ENCODE results near the gene SPATA24.

Gene SPATA24

DNA sequence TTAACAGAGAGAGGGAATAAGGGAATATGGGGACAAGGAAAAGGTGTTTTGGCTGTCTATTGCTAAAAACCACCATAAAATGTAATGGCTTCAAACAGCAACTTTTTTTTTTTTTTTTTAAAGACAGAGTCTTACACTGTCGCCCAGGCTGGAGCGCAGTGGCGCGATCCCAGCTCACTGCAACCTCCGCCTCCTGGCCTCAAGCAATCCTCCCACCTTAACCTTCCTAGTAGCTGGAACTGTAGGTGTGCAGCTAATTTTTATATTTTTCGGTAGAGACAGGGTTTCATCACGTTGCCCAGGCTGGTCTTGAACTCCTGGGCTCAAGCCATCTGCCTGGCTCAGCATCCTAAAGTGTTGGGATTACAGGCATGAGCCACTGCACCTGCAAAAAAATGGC lies 4.3 kb upstream of the SPATA24 start:
- no peak for DNase-seq
- Histone ChIP-seq H3K27ac (no peak overlapping the region), H3K27me3 (ENCODE audit: insufficient read depth, low read depth, severe bottlenecking) (no peaks in the 10 kb centered on the region), H3K36me3 (no peaks in the 10 kb centered on the region), H3K4me3 (ENCODE audit: low read depth, low read length) (no peak overlapping the region), H3K9me3 (ENCODE audit: severe bottlenecking) (no peaks in the 10 kb centered on the region)
- TF ChIP-seq, protein P1, sequence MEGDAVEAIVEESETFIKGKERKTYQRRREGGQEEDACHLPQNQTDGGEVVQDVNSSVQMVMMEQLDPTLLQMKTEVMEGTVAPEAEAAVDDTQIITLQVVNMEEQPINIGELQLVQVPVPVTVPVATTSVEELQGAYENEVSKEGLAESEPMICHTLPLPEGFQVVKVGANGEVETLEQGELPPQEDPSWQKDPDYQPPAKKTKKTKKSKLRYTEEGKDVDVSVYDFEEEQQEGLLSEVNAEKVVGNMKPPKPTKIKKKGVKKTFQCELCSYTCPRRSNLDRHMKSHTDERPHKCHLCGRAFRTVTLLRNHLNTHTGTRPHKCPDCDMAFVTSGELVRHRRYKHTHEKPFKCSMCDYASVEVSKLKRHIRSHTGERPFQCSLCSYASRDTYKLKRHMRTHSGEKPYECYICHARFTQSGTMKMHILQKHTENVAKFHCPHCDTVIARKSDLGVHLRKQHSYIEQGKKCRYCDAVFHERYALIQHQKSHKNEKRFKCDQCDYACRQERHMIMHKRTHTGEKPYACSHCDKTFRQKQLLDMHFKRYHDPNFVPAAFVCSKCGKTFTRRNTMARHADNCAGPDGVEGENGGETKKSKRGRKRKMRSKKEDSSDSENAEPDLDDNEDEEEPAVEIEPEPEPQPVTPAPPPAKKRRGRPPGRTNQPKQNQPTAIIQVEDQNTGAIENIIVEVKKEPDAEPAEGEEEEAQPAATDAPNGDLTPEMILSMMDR (IDR thresholded peaks at IDR 0.05; ENCODE audit: low read depth, low read length): no peak

DNA sequence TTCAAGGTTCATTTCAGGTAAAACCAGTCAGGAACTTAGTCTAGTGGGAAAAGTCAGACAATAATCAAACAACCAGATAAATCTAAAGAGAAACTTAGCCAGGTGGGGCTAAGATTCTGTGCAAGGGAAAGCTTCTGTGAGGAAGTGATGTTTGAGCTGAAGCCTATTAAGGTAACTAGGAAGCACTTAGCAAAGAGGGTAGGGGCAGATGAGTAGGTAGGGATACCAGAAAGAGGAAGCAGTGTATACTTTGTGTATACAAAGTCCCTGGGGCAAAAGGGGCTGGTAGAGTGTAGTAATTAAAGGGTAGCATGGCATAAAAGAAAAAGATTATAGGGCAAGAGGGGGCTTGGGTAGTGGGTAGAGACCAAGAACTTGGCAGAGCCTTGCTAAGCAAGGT lies 3.6 kb upstream of the SPATA24 start:
- H3K27ac ChIP-seq: no peak overlapping the region
- no peak for DNase-seq
- H3K9me3 ChIP-seq (ENCODE audit: severe bottlenecking): no peaks in the 10 kb centered on the region
- no peak overlapping the region for H3K4me3 ChIP-seq (ENCODE audit: low read depth, low read length)
- H3K27me3 ChIP-seq (ENCODE audit: insufficient read depth, low read depth, severe bottlenecking): no peaks in the 10 kb centered on the region
- TF ChIP-seq, protein P1 (IDR thresholded peaks at IDR 0.05; ENCODE audit: low read depth, low read length): no peak
- H3K36me3 ChIP-seq: no peaks in the 10 kb centered on the region

DNA sequence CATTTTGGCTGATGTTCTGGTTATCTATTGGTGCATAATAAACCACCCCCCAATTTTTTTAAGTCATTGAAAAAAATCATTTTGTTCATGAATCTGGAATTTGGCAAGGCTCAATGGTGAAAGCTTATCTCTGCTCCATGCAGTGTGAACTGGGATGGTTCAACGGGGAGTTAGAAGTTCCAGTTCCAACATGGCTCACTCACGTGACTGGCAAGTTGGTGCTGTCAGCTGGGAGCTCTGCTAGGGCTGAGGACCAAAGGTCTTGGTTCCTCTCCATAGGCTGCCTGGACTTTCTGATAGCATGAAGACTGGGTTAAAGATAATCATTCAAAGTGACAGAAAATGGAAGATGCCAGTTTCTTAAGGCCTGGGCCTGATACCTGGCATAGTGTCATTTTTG lies 3.1 kb upstream of the SPATA24 start:
- no peak overlapping the region for H3K27ac ChIP-seq

DNA sequence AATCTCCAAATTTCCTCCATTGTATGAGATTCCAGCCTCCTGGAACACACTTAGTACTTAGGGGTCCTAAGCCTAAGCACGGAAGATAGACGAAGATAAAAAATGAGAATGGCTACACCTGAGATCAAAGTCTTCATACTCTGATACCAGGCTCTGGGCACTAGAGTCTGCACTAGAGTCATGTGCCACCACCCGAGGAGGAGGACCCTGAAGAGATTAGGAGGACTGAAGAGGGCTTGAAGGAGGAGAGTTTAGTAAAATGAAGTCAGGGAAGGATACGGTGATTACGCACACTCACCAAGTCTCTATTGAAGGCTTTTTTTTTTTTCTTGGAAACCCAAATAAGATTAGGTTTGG lies 573 bp upstream of the SPATA24 start:
- Histone ChIP-seq H3K27ac (peak overlapping the region; percentile 73), H3K4me3 (ENCODE audit: low read depth, low read length) (peak overlapping the region; percentile 52), H3K36me3 (no peaks in the 10 kb centered on the region), H3K9me3 (ENCODE audit: severe bottlenecking) (no peaks in the 10 kb centered on the region), H3K27me3 (ENCODE audit: insufficient read depth, low read depth, severe bottlenecking) (no peaks in the 10 kb centered on the region)
- TF ChIP-seq, protein P1 (IDR thresholded peaks at IDR 0.05; ENCODE audit: low read depth, low read length): no peak
- DNase-seq: peak; percentile 58

More for the DNA sequence above, 3.1 kb upstream of the SPATA24 start:
- DNase-seq: no peak
- H3K4me3 ChIP-seq (ENCODE audit: low read depth, low read length): no peak overlapping the region
- TF ChIP-seq, protein P1 (IDR thresholded peaks at IDR 0.05; ENCODE audit: low read depth, low read length): no peak
- no peaks in the 10 kb centered on the region for H3K36me3 ChIP-seq
- no peaks in the 10 kb centered on the region for H3K27me3 ChIP-seq (ENCODE audit: insufficient read depth, low read depth, severe bottlenecking)
- H3K9me3 ChIP-seq (ENCODE audit: severe bottlenecking): no peaks in the 10 kb centered on the region

DNA sequence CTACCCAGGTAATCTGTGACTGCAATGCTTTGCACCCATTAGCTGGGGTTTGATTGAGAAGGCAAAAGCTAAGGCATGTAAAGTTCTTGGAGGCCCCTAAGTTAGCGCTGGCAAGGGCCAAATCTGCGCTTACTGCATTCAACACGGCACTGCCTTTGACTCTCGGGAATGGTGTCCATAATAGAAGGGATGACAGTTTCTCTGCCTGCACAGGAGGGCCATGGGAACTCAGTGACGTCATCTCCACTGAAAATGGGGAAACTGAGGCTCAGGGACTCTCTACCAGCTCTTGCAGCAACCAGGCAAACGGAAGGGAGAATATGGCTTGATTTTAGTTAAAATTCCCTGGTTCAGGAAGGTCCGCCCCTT lies 487 bp downstream of the SPATA24 start:
- DNase-seq: no peak
- Histone ChIP-seq H3K36me3 (no peaks in the 10 kb centered on the region), H3K27ac (peak overlapping the region; percentile 73), H3K27me3 (ENCODE audit: insufficient read depth, low read depth, severe bottlenecking) (no peaks in the 10 kb centered on the region), H3K9me3 (ENCODE audit: severe bottlenecking) (no peaks in the 10 kb centered on the region), H3K4me3 (ENCODE audit: low read depth, low read length) (peak overlapping the region; percentile 52)
- TF ChIP-seq, protein P1 (IDR thresholded peaks at IDR 0.05; ENCODE audit: low read depth, low read length): no peak

DNA sequence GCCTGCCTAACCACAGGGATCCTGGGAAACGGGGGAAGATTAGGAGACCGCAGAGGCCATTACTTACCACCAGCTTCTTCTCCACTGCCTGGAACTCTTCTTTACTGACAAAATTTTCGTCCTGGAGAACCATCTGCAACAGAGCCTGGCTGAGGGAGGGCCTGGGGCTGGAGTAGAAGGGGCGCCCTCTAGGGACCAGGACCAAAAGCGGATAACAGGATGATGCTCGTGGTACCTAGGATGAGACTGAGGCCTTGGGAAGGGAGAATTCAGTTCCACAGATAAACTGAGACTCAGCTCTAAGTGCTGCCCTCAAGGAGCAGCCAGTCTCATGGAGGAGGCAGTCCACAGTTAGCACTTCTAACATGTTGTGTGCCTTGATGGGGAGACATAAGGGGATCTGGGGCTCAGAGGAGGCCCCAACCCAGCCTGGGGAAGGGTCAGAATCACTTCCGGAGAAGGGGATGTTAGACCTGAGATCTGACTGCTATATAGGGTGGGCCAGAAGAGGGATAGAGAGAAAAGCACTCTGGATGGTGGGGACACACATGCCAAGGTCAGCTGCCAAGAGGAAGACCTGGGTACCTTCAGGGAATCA lies 1.2 kb downstream of the SPATA24 start:
- H3K36me3 ChIP-seq: no peaks in the 10 kb centered on the region
- TF ChIP-seq, protein P1 (IDR thresholded peaks at IDR 0.05; ENCODE audit: low read depth, low read length): peak; percentile 67
- H3K27me3 ChIP-seq (ENCODE audit: insufficient read depth, low read depth, severe bottlenecking): no peaks in the 10 kb centered on the region
- H3K9me3 ChIP-seq (ENCODE audit: severe bottlenecking): no peaks in the 10 kb centered on the region
- H3K27ac ChIP-seq: no peak overlapping the region
- H3K4me3 ChIP-seq (ENCODE audit: low read depth, low read length): no peak overlapping the region
- peak; percentile 50 for DNase-seq
